PFSK-1 (cell line): ENCODE data around the gene MTCH1.

ENCODE experiments used
- FOXP2 ChIP-seq: optimal IDR thresholded peaks from 2 replicates; pipeline ENCODE3; 2011; ENCODE audit warnings: borderline replicate concordance, control low read depth, inconsistent platforms; ENCODE audit not compliant: insufficient read depth; ENCODE audit errors: extremely low read length, extremely low read depth
- POLR2AphosphoS5 ChIP-seq: IDR thresholded peaks from 2 replicates; pipeline ENCODE4 v1.6.1; 2012; ENCODE audit warnings: low read depth, mild to moderate bottlenecking, control low read depth, low read length, moderate library complexity
- SIN3A ChIP-seq: IDR thresholded peaks from 2 replicates; pipeline ENCODE4 v1.6.1; 2012; ENCODE audit warnings: mild to moderate bottlenecking, low read length, moderate library complexity, borderline replicate concordance; ENCODE audit not compliant: insufficient read depth
- TAF1 ChIP-seq: IDR thresholded peaks from 2 replicates; pipeline ENCODE4 v1.6.1; 2012; ENCODE audit warnings: low read length, control low read depth, borderline replicate concordance; ENCODE audit not compliant: insufficient read depth
- TF ChIP-seq, protein P1 (sequence below), 2 experiments: IDR thresholded peaks; 2 replicates each; pipeline versions ENCODE4 v1.6.1 to v1.8.0; 2011 to 2012; ENCODE audit warnings: low read depth in 2 of 2, low read length in 2 of 2, control low read depth in 1 of 2, inconsistent platforms in 1 of 2, mild to moderate bottlenecking in 1 of 2, moderate library complexity in 1 of 2; ENCODE audit not compliant: insufficient read depth in 1 of 2

MTCH1 gene

DNA sequence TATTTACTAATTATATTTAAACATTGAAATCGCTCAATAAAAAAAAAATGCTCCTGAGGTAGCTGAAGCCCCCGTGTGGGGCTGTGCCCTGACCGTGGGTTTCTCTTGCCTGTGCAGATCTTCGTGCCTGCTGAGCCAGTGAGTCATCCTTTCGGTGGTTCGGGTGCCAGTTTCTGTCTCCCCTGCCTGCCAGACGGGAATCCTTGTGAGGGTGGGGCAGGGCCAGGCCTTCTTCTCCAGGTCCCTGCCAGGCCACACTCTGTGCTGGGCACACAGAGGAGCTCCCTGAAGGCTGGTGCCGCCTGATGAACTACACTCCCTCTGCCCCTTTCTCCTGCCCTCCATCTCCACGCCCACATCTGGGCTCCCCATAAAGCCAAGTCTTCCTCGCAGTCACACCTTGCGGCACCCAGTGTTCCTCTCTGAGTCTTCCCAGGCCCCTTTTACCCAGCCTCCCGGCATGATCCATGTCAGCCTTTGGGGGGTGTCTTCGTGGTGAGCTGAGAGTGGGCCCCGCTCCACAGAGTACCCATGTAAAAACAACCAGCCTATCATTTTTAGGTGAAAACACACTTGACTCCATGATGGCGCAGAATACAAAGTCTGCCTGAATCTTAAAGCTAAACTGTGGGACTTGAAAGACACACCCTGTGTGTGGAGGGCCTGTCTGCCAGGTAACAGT, 38.8 kb upstream of the MTCH1 start:
- no peak for TF ChIP-seq SIN3A
- TF ChIP-seq TAF1, result no peak
- TF ChIP-seq FOXP2, result no peak
- no peak for TF ChIP-seq POLR2AphosphoS5
- TF ChIP-seq, protein P1, sequence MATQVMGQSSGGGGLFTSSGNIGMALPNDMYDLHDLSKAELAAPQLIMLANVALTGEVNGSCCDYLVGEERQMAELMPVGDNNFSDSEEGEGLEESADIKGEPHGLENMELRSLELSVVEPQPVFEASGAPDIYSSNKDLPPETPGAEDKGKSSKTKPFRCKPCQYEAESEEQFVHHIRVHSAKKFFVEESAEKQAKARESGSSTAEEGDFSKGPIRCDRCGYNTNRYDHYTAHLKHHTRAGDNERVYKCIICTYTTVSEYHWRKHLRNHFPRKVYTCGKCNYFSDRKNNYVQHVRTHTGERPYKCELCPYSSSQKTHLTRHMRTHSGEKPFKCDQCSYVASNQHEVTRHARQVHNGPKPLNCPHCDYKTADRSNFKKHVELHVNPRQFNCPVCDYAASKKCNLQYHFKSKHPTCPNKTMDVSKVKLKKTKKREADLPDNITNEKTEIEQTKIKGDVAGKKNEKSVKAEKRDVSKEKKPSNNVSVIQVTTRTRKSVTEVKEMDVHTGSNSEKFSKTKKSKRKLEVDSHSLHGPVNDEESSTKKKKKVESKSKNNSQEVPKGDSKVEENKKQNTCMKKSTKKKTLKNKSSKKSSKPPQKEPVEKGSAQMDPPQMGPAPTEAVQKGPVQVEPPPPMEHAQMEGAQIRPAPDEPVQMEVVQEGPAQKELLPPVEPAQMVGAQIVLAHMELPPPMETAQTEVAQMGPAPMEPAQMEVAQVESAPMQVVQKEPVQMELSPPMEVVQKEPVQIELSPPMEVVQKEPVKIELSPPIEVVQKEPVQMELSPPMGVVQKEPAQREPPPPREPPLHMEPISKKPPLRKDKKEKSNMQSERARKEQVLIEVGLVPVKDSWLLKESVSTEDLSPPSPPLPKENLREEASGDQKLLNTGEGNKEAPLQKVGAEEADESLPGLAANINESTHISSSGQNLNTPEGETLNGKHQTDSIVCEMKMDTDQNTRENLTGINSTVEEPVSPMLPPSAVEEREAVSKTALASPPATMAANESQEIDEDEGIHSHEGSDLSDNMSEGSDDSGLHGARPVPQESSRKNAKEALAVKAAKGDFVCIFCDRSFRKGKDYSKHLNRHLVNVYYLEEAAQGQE (IDR thresholded peaks at IDR 0.05; ENCODE audit: insufficient read depth in 1 of 2, low read depth in 2 of 2, low read length in 2 of 2), result no peak

DNA sequence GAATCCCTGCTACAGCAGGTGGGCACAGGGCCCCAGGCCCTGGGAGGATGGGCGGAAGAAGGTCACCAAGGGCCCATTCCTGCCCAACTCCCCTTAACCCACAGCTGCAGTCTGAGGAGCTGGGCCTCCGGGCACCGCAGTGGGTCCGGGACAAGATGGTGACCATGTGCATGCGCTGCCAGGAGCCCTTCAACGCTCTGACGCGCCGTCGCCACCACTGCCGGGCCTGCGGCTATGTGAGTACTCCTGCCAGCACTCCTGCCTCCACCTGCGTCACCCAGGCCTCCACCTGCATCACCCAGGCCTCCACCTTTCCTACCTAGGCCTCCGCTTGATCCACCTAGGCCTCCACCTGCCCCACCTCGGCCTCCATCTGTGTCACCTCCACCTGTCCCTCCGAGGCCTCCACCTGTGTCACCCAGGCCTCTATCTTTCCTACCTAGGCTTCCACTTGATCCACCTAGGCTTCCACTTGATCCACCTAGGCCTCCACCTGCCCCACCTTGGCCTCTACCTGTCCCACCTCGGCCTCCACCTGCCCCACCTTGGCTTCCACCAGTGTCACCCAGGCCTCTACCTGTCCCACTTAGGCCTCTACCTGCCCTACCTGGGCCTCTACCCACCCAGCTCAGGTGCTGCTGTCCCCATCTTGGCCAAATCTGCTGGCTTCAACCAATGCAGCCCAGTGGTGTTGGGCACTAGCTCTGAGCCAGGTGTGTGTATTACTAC, 36.3 kb upstream of the MTCH1 start:
- TF ChIP-seq FOXP2 (no peak), POLR2AphosphoS5 (no peak), SIN3A (no peak), TAF1 (no peak)
- TF ChIP-seq, protein P1 (IDR thresholded peaks at IDR 0.05; ENCODE audit: insufficient read depth in 1 of 2, low read depth in 2 of 2, low read length in 2 of 2), result no peak

GRCh38 chr6:37021356-37022129, 35.5 kb upstream of the MTCH1 start:
- no peak for TF ChIP-seq FOXP2
- TF ChIP-seq, protein P1 (IDR thresholded peaks at IDR 0.05; ENCODE audit: insufficient read depth in 1 of 2, low read depth in 2 of 2, low read length in 2 of 2), result no peak
- TF ChIP-seq SIN3A, result no peak
- TF ChIP-seq TAF1, result no peak
- TF ChIP-seq POLR2AphosphoS5, result no peak

DNA sequence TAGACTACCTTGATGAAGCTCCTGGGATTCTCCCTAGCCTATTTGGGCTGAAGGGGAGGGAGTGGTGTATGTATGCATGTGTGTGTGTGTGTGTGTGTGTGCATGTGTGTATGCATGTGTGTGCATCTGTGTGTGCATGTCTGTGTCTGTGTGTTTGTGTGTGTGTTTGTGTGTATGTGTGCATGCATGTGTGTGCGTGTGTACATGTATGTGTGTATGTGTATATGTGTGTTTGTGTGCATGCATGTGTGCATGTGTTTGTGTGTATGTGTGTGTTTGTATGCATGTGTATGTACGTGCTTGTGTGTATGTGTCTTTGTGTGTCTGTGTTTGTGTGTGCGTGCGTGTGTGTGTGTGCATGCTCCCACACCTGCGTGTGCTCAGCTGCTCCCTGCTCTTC, 34.8 kb upstream of the MTCH1 start:
- TF ChIP-seq TAF1 (no peak), FOXP2 (no peak), POLR2AphosphoS5 (no peak), SIN3A (no peak)
- TF ChIP-seq, protein P1 (IDR thresholded peaks at IDR 0.05; ENCODE audit: insufficient read depth in 1 of 2, low read depth in 2 of 2, low read length in 2 of 2), result no peak
